ENCODE data around the gene FZD7.

DNA sequence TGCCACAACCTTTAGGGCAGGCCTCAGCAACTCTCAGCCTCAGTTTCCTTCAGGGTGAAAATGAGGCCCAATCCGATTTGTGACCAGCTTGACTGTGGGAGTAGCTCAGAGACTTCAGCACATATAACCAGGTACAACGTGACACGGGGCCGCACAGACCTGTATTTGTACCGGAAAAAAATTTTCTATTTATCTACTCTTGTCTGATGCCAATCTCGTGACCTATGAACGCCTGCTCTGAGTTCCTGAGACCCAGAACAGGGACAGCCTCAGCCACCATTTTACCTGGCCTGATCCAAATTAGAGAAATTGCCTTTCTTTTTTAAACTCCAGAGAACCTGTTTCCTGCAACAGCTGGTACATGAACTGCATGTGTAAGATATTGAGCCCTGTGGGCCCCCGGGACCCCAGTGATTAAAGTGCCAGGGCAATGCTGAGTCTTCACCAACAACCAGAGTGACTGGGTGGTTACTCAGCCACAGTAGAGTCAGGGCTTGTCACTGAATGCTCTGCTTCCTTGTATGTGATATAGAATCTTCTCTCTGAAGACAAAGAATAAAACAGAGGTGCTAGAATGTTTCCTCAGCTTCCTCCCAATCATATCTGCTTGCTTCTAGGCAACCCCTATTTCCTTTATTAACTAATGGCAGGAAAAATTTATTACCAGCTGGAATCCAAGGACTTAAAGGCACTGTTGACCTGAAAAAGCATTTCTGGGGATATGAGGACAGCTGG, 47.8 kb upstream of the FZD7 start:
- TF ChIP-seq CTCF (IDR thresholded peaks at IDR 0.05) (no peak), POLR2A (IDR thresholded peaks at IDR 0.05) (no peak)

All from right lobe of liver (tissue), 4 donors.